ENCODE results near the gene HOXD3. TPM values are rescaled to one million over a fixed set of nuclear protein-coding genes. Genes with fewer than 3 reads are reported as not detected.

Gene HOXD3
- total and polyA plus RNA-seq, 10 donors = 1.2 to 15.3 (median 7.7) TPM

GRCh38 chr2:176161825-176162626 lies 4.9 kb downstream of the HOXD3 start:
- H3K27ac ChIP-seq = no peak overlapping the region
- intact Hi-C loops (cut with DNase I; ENCODE audit: low total_unique reads) = no loop called here
- 20 to 25% (median 22%) methylated on average over 22 of the region's 22 CpGs for WGBS, 5 donors
- H3K27me3 ChIP-seq (replicated peaks in 1 of 7) = peaks cover 14 to 100% (median 96%) of the 10 kb centered on the region in 7 donors
- no peak for DNase-seq
- no peaks in the 10 kb centered on the region for H3K36me3 ChIP-seq
- H3K9me3 ChIP-seq = peaks cover 0 to 4% (median 0%) of the 10 kb centered on the region in 8 donors
- no peak for TF ChIP-seq CTCF (IDR thresholded peaks at IDR 0.05 in 8 of 11, conservative IDR thresholded peaks at IDR 0.05 in 3 of 11)
- TF ChIP-seq POLR2AphosphoS5 (IDR thresholded peaks at IDR 0.05) = no peak
- no peak for TF ChIP-seq POLR2A (IDR thresholded peaks at IDR 0.05)
- H3K4me3 ChIP-seq = no peak overlapping the region
- H3K4me1 ChIP-seq = peaks cover 0 to 45% (median 12%) of the 10 kb centered on the region in 6 donors

GRCh38 chr2:176162911-176163671 lies 6.0 kb downstream of the HOXD3 start:
- no peak for TF ChIP-seq CTCF (IDR thresholded peaks at IDR 0.05 in 8 of 11, conservative IDR thresholded peaks at IDR 0.05 in 3 of 11)
- TF ChIP-seq POLR2AphosphoS5 (IDR thresholded peaks at IDR 0.05) = no peak
- no peak for TF ChIP-seq POLR2A (IDR thresholded peaks at IDR 0.05)
- Histone ChIP-seq H3K27ac (no peak overlapping the region), H3K27me3 (replicated peaks in 1 of 7) (peaks cover 14 to 100% (median 85%) of the 10 kb centered on the region in 7 donors), H3K4me3 (no peak overlapping the region), H3K36me3 (no peaks in the 10 kb centered on the region), H3K9me3 (peaks cover 0 to 4% (median 0%) of the 10 kb centered on the region in 8 donors), H3K4me1 (peaks cover 0 to 34% (median 10%) of the 10 kb centered on the region in 6 donors)
- WGBS, 5 donors = 14 to 28% (median 23%) methylated on average over 28 to 29 of the region's 29 CpGs
- intact Hi-C loops (cut with DNase I; ENCODE audit: low total_unique reads) = no loop called here
- no peak for DNase-seq

- no peak for DNase-seq
- peaks cover 0 to 4% (median 0%) of the 10 kb centered on the region in 8 donors for H3K9me3 ChIP-seq
- H3K4me3 ChIP-seq = no peak overlapping the region
- WGBS, 5 donors = 17 to 32% (median 24%) methylated on average over 9 to 12 of the region's 12 CpGs
- H3K4me1 ChIP-seq = peaks cover 0 to 30% (median 9%) of the 10 kb centered on the region in 6 donors
- TF ChIP-seq POLR2A (IDR thresholded peaks at IDR 0.05) (no peak), CTCF (IDR thresholded peaks at IDR 0.05 in 8 of 11, conservative IDR thresholded peaks at IDR 0.05 in 3 of 11) (no peak), POLR2AphosphoS5 (IDR thresholded peaks at IDR 0.05) (no peak)
- H3K27me3 ChIP-seq (replicated peaks in 1 of 7) = peaks cover 14 to 100% (median 84%) of the 10 kb centered on the region in 7 donors
- H3K27ac ChIP-seq = no peak overlapping the region
- intact Hi-C loops (cut with DNase I; ENCODE audit: low total_unique reads) = no loop called here
- no peaks in the 10 kb centered on the region for H3K36me3 ChIP-seq
Measured at GRCh38 chr2:176163672-176164056, 6.6 kb downstream of the HOXD3 start.

- Histone ChIP-seq H3K27ac (no peak overlapping the region), H3K4me3 (no peak overlapping the region), H3K4me1 (peaks cover 0 to 25% (median 8%) of the 10 kb centered on the region in 6 donors), H3K9me3 (peaks cover 0 to 4% (median 0%) of the 10 kb centered on the region in 8 donors), H3K27me3 (replicated peaks in 1 of 7) (peaks cover 14 to 100% (median 78%) of the 10 kb centered on the region in 7 donors), H3K36me3 (no peaks in the 10 kb centered on the region)
- intact Hi-C loops (cut with DNase I; ENCODE audit: low total_unique reads) = no loop called here
- 23 to 35% (median 29%) methylated on average over 13 of the region's 13 CpGs for WGBS, 5 donors
- no peak for DNase-seq
- TF ChIP-seq POLR2AphosphoS5 (IDR thresholded peaks at IDR 0.05) (no peak), CTCF (IDR thresholded peaks at IDR 0.05 in 8 of 11, conservative IDR thresholded peaks at IDR 0.05 in 3 of 11) (no peak), POLR2A (IDR thresholded peaks at IDR 0.05) (no peak)
Measured at GRCh38 chr2:176164201-176164600, 7.1 kb downstream of the HOXD3 start.

Measured in spleen (tissue), 11 donors.